Limb (tissue), 2 donors: ENCODE data around the gene B3GLCT.
A peak's percentile ranks its signal among the peaks of the same experiment; 100 is the strongest.

Source experiments
- DNase-seq, 2 donors: peaks; one replicate each; pipeline ENCODE4 v3.0.0-alpha.2; 2016; ENCODE audit errors: extremely low spot score in 2 of 2

B3GLCT gene

GRCh38 chr13:31346891-31347290 is 147.1 kb downstream of the B3GLCT start:
- no peak for DNase-seq

- no peak for DNase-seq
These were observed 149.4 kb downstream of the B3GLCT start for GRCh38 chr13:31349156-31349555.

GRCh38 chr13:31350560-31350959 is 150.8 kb downstream of the B3GLCT start:
- no peak for DNase-seq

- DNase-seq = no peak
These were observed 151.6 kb downstream of the B3GLCT start for GRCh38 chr13:31351376-31351775.

GRCh38 chr13:31352467-31352866 is 152.7 kb downstream of the B3GLCT start:
- peak in 1 of 2 donors; percentile 34 for DNase-seq

GRCh38 chr13:31355001-31355400 is 155.2 kb downstream of the B3GLCT start:
- no peak for DNase-seq

GRCh38 chr13:31356991-31357390 is 157.2 kb downstream of the B3GLCT start:
- DNase-seq = no peak

- DNase-seq = no peak
These were observed 157.8 kb downstream of the B3GLCT start for GRCh38 chr13:31357581-31357980.

GRCh38 chr13:31361673-31362072 is 161.9 kb downstream of the B3GLCT start:
- no peak for DNase-seq

- no peak for DNase-seq
These were observed 165.9 kb downstream of the B3GLCT start for GRCh38 chr13:31365630-31366029.

GRCh38 chr13:31367410-31367809 is 167.6 kb downstream of the B3GLCT start:
- DNase-seq = no peak

GRCh38 chr13:31369213-31369612 is 169.4 kb downstream of the B3GLCT start:
- no peak for DNase-seq

- no peak for DNase-seq
These were observed 172.7 kb downstream of the B3GLCT start for GRCh38 chr13:31372454-31372853.

- no peak for DNase-seq
These were observed 174.9 kb downstream of the B3GLCT start for GRCh38 chr13:31374682-31375081.

GRCh38 chr13:31377946-31378345 is 178.2 kb downstream of the B3GLCT start:
- DNase-seq = no peak

- no peak for DNase-seq
These were observed 180.9 kb downstream of the B3GLCT start for GRCh38 chr13:31380715-31381114.
